GM13977 (cell line): Measurements from ENCODE around the gene ARID4B.
"Not testable (repeated sequence)": the region's sequence is repeated elsewhere in the genome, so short reads cannot be mapped to it uniquely, and the experiment has no call there.

Source experiments
- DNase-seq: peaks from one replicate; pipeline ENCODE4 v3.0.0; 2012; ENCODE audit warnings: low spot score
- in situ Hi-C: fragments of 300-500 bp; cut with MboI; formaldehyde crosslinking; loops from one replicate; pipeline ENCODE4 v1.12.0; 2022; ENCODE audit warnings: low sequenced_read_pairs, low pct_unique_long_range_greater_than_20kb, mixed read lengths, inconsistent platforms; ENCODE audit not compliant: unreplicated experiment
- TF ChIP-seq, protein P1 (sequence below): IDR thresholded peaks from 2 replicates; pipeline ENCODE4 v1.5.1; 2012; ENCODE audit warnings: mild to moderate bottlenecking, control low read depth; ENCODE audit not compliant: insufficient read depth; ENCODE audit errors: extremely low read depth, missing control alignments

ARID4B gene

GRCh38 chr1:235262539-235262938 is 65.4 kb downstream of the ARID4B start:
- DNase-seq = no peak
- in situ Hi-C loops = no loop called here
- TF ChIP-seq, protein P1, sequence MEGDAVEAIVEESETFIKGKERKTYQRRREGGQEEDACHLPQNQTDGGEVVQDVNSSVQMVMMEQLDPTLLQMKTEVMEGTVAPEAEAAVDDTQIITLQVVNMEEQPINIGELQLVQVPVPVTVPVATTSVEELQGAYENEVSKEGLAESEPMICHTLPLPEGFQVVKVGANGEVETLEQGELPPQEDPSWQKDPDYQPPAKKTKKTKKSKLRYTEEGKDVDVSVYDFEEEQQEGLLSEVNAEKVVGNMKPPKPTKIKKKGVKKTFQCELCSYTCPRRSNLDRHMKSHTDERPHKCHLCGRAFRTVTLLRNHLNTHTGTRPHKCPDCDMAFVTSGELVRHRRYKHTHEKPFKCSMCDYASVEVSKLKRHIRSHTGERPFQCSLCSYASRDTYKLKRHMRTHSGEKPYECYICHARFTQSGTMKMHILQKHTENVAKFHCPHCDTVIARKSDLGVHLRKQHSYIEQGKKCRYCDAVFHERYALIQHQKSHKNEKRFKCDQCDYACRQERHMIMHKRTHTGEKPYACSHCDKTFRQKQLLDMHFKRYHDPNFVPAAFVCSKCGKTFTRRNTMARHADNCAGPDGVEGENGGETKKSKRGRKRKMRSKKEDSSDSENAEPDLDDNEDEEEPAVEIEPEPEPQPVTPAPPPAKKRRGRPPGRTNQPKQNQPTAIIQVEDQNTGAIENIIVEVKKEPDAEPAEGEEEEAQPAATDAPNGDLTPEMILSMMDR = no peak

GRCh38 chr1:235261243-235261642 is 66.7 kb downstream of the ARID4B start:
- DNase-seq = no peak
- in situ Hi-C loops = no loop called here
- TF ChIP-seq, protein P1 = no peak

GRCh38 chr1:235259133-235259778 is 68.7 kb downstream of the ARID4B start:
- in situ Hi-C loops = no loop called here
- DNase-seq = no peak
- TF ChIP-seq, protein P1 = no peak

GRCh38 chr1:235258068-235258467 is 69.9 kb downstream of the ARID4B start:
- in situ Hi-C loops, DNase-seq: not testable (repeated sequence)

- in situ Hi-C loops = no loop called here
- TF ChIP-seq, protein P1 = no peak
Observed at GRCh38 chr1:235254721-235255120, 73.3 kb downstream of the ARID4B start.

GRCh38 chr1:235253219-235253962 is 74.6 kb downstream of the ARID4B start:
- TF ChIP-seq, protein P1 = peak; percentile 84
- in situ Hi-C loops = no loop called here
- peak; percentile 21 for DNase-seq

More at GRCh38 chr1:235254721-235255120, 73.3 kb downstream of the ARID4B start:
- DNase-seq = no peak

DNA sequence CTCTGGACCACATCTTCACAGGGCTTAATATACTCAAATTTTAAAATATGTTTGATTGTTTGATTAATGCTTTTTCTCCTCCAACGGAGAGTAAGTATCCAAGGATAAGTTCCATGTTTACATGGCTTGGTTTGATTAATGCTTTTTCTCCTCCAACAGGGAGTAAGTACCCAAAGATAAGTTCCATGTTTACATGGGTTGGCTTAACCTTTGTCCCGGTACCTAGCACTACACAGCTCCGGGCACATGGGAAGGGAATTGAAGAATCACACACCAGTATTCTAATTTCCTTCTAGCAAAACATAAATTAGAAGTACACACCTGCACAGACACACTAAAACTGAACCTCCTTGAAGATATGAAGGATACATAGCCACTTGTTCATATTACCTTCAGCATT is 77.5 kb downstream of the ARID4B start:
- TF ChIP-seq, protein P1 = no peak
- DNase-seq = no peak
- in situ Hi-C loops = no loop called here
